ENCODE data around the gene TSPEAR. TPM values are rescaled to one million over a fixed set of nuclear protein-coding genes. Genes with fewer than 3 reads are reported as not detected.

Gene TSPEAR
- total RNA-seq, 1 experiment from 2014 or later = not detected

GRCh38 chr21:44579833-44580144, 131.6 kb downstream of the TSPEAR start:
- Mint-ChIP-seq H3K4me1 (ENCODE audit: low read depth, unreplicated experiment) (peaks cover 12% of the 10 kb centered on the region), H3K27ac (ENCODE audit: unreplicated experiment) (no peak overlapping the region), H3K27me3 (ENCODE audit: unreplicated experiment) (peaks cover 71% of the 10 kb centered on the region), H3K9me3 (ENCODE audit: low read depth, unreplicated experiment) (peaks cover 11% of the 10 kb centered on the region), H3K36me3 (ENCODE audit: insufficient read depth, unreplicated experiment) (peaks cover 3% of the 10 kb centered on the region), H3K4me3 (ENCODE audit: low read depth, unreplicated experiment) (peak overlapping the region; percentile 54)
- BruUV-seq (replicated peaks) = no TSS peak
- no peak for TF ChIP-seq CTCF (IDR thresholded peaks at IDR 0.05; ENCODE audit: unreplicated experiment)
- CTCF ChIA-PET = interaction anchor here (0.7 to 0.9 kb wide), 3 partner anchors 69 to 201 kb away, joined by 3 to 12 read pairs (median 5); no protein-coding TSS in a partner anchor
- no peak for DNase-seq
- intact Hi-C loops (cut with micrococcal nuclease; ENCODE audit: unreplicated experiment) = no loop called here

GRCh38 chr21:44579056-44579832, 132.1 kb downstream of the TSPEAR start:
- H3K36me3 Mint-ChIP-seq (ENCODE audit: insufficient read depth, unreplicated experiment) = peaks cover 8% of the 10 kb centered on the region
- no peak for DNase-seq
- peak overlapping the region; percentile 54 for H3K4me3 Mint-ChIP-seq (ENCODE audit: low read depth, unreplicated experiment)
- intact Hi-C loops (cut with micrococcal nuclease; ENCODE audit: unreplicated experiment) = no loop called here
- CTCF ChIA-PET = no interaction called here
- no peak overlapping the region for H3K27ac Mint-ChIP-seq (ENCODE audit: unreplicated experiment)
- peaks cover 71% of the 10 kb centered on the region for H3K27me3 Mint-ChIP-seq (ENCODE audit: unreplicated experiment)
- peaks cover 18% of the 10 kb centered on the region for H3K4me1 Mint-ChIP-seq (ENCODE audit: low read depth, unreplicated experiment)
- TF ChIP-seq CTCF (IDR thresholded peaks at IDR 0.05; ENCODE audit: unreplicated experiment) = no peak
- H3K9me3 Mint-ChIP-seq (ENCODE audit: low read depth, unreplicated experiment) = peaks cover 11% of the 10 kb centered on the region
- BruUV-seq (replicated peaks) = no TSS peak

GRCh38 chr21:44578371-44579055, 132.9 kb downstream of the TSPEAR start:
- peaks cover 11% of the 10 kb centered on the region for H3K9me3 Mint-ChIP-seq (ENCODE audit: low read depth, unreplicated experiment)
- no peak for TF ChIP-seq CTCF (IDR thresholded peaks at IDR 0.05; ENCODE audit: unreplicated experiment)
- no peak overlapping the region for H3K4me3 Mint-ChIP-seq (ENCODE audit: low read depth, unreplicated experiment)
- DNase-seq = no peak
- BruUV-seq (replicated peaks) = no TSS peak
- H3K4me1 Mint-ChIP-seq (ENCODE audit: low read depth, unreplicated experiment) = peaks cover 19% of the 10 kb centered on the region
- no peak overlapping the region for H3K27ac Mint-ChIP-seq (ENCODE audit: unreplicated experiment)
- intact Hi-C loops (cut with micrococcal nuclease; ENCODE audit: unreplicated experiment) = no loop called here
- CTCF ChIA-PET = no interaction called here
- peaks cover 71% of the 10 kb centered on the region for H3K27me3 Mint-ChIP-seq (ENCODE audit: unreplicated experiment)
- H3K36me3 Mint-ChIP-seq (ENCODE audit: insufficient read depth, unreplicated experiment) = peaks cover 8% of the 10 kb centered on the region

- Mint-ChIP-seq H3K9me3 (ENCODE audit: low read depth, unreplicated experiment) (peaks cover 7% of the 10 kb centered on the region), H3K4me3 (ENCODE audit: low read depth, unreplicated experiment) (no peak overlapping the region), H3K36me3 (ENCODE audit: insufficient read depth, unreplicated experiment) (peaks cover 8% of the 10 kb centered on the region), H3K4me1 (ENCODE audit: low read depth, unreplicated experiment) (peaks cover 19% of the 10 kb centered on the region), H3K27me3 (ENCODE audit: unreplicated experiment) (peaks cover 70% of the 10 kb centered on the region), H3K27ac (ENCODE audit: unreplicated experiment) (no peak overlapping the region)
- no TSS peak for BruUV-seq (replicated peaks)
- DNase-seq = no peak
- CTCF ChIA-PET = no interaction called here
- TF ChIP-seq CTCF (IDR thresholded peaks at IDR 0.05; ENCODE audit: unreplicated experiment) = no peak
- intact Hi-C loops (cut with micrococcal nuclease; ENCODE audit: unreplicated experiment) = no loop called here
Observed at GRCh38 chr21:44576025-44576420, 135.3 kb downstream of the TSPEAR start.

Data from Calu3 (cell line).